PC-9 (cell line): ENCODE measurements around the gene RNF144A. TPM values are rescaled to one million over a fixed set of nuclear protein-coding genes. Genes with fewer than 3 reads are reported as not detected.

Experiments used
- BruUV-seq: library from RNA; stranded (reverse); fragments of 400-500 nt; replicated peaks from 2 replicates; lab custom pipeline; 2021; lab: Mats Ljungman, UMichigan
- CTCF ChIA-PET: fragments of 300-600 bp; sonication (Branson Sonifier 250); formaldehyde crosslinking; loops from one replicate; lab custom pipeline; 2022; ENCODE audit warnings: antibody characterized with exemption; lab: Charles Lee
- POLR2A ChIA-PET: fragments of 300-600 bp; sonication (Branson Sonifier 250); formaldehyde crosslinking; loops from one replicate; lab custom pipeline; 2022; ENCODE audit warnings: antibody characterized with exemption; ENCODE audit not compliant: unreplicated experiment; lab: Charles Lee
- DNase-seq, 2 experiments: peaks; one replicate each; pipeline versions ENCODE4 v3.0.0 to v3.0.0-alpha.2; 2015 to 2022; ENCODE audit warnings: mixed read lengths in 1 of 2
- H2AFZ ChIP-seq: fragments of 200-600 bp; sonication (generic); 2 replicates; pipeline ENCODE4 v1.8.1; 2017; ENCODE audit warnings: antibody characterized with exemption
- H3F3A ChIP-seq: fragments of 200-600 bp; sonication (generic); 2 replicates; pipeline ENCODE4 v1.8.1; 2017; ENCODE audit warnings: antibody characterized with exemption, mild to moderate bottlenecking, low read depth; ENCODE audit not compliant: insufficient read depth
- H3K27ac ChIP-seq: fragments of 200-600 bp; sonication (generic); 2 replicates; pipeline ENCODE4 v1.6.1; 2016; ENCODE audit warnings: mixed run types
- H3K27me3 ChIP-seq: fragments of 200-600 bp; sonication (generic); 2 replicates; pipeline ENCODE4 v1.6.1; 2016; ENCODE audit warnings: low read depth, mixed run types; ENCODE audit not compliant: insufficient read depth
- H3K36me3 ChIP-seq: fragments of 200-600 bp; sonication (generic); 2 replicates; pipeline ENCODE4 v1.6.1; 2016; ENCODE audit warnings: low read depth, mixed run types
- H3K4me1 ChIP-seq: fragments of 200-600 bp; sonication (generic); replicated peaks from 2 replicates; pipeline ENCODE4 v1.6.1; 2016; ENCODE audit warnings: mixed run types; ENCODE audit not compliant: insufficient read depth
- H3K4me2 ChIP-seq: fragments of 200-600 bp; sonication (generic); 2 replicates; pipeline ENCODE4 v1.6.1; 2017; ENCODE audit warnings: mixed run types
- H3K4me3 ChIP-seq: fragments of 200-600 bp; sonication (generic); 2 replicates; pipeline ENCODE4 v1.6.1; 2016; ENCODE audit warnings: mixed run types
- H3K79me2 ChIP-seq: fragments of 200-600 bp; sonication (generic); 2 replicates; pipeline ENCODE4 v1.6.1; 2017; ENCODE audit warnings: low read depth, mixed run types
- H3K9me2 ChIP-seq: fragments of 200-600 bp; sonication (generic); 2 replicates; pipeline ENCODE4 v1.8.1; 2017; ENCODE audit warnings: mild to moderate bottlenecking; ENCODE audit not compliant: insufficient read depth
- H3K9me3 ChIP-seq: fragments of 200-600 bp; sonication (generic); 2 replicates; pipeline ENCODE4 v1.8.1; 2016; ENCODE audit warnings: low read depth; ENCODE audit not compliant: insufficient read depth
- H4K20me1 ChIP-seq: fragments of 200-600 bp; sonication (generic); 2 replicates; pipeline ENCODE4 v1.8.1; 2017; ENCODE audit not compliant: insufficient read depth
- EZH2 ChIP-seq: fragments of 200-600 bp; sonication (generic); IDR thresholded peaks from 2 replicates; pipeline ENCODE4 v1.8.0; 2017; ENCODE audit warnings: antibody characterized with exemption, low read depth
- intact Hi-C: fragments of 100-400 bp; cut with micrococcal nuclease; formaldehyde crosslinking; loops from one replicate; pipeline ENCODE4 v1.10.0; 2022; ENCODE audit not compliant: unreplicated experiment
- total RNA-seq: library from RNA; stranded (reverse); gene quantifications from 2 replicates; pipeline ENCODE4 v1.2.3, GENCODE V29; 2021
- TF ChIP-seq, protein P1 (sequence below): fragments of 200-600 bp; sonication (generic); conservative IDR thresholded peaks from 2 replicates; pipeline ENCODE4 v1.6.1; 2017; ENCODE audit warnings: mixed run types, antibody characterized with exemption, mild to moderate bottlenecking, moderate library complexity

RNF144A gene
- total RNA-seq, 1 experiment from 2014 or later = 0.94 TPM

DNA sequence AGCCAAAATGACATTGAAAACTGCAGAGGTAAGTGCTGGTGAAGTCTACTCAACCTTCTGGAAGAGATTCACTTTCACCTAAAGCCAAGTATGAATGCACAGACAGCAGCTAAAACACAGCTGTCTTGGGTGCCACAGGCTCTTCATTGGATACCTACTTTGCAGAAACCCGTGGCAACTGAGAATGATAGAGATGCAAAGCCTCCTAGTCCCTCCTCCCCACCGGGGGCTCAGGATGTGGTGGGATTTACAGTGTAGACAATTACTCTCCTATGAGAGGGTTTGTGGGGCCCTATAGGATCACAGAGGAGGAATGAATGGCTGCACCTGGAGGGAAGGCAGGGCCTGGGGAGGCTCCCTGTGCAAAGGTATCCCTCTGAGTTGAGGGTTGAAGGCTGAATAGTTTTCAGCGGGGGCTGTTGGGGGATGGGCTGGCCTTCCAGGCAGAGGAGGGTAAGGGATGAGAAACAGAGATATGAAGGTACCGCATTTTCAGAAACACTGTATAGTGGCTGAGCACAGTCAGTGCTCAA lies 131.6 kb downstream of the RNF144A start:
- H2AFZ ChIP-seq = no peak overlapping the region
- H4K20me1 ChIP-seq = no peaks in the 10 kb centered on the region
- no peak overlapping the region for H3K27ac ChIP-seq
- H3K27me3 ChIP-seq = peaks cover 41% of the 10 kb centered on the region
- no peak for DNase-seq
- no peaks in the 10 kb centered on the region for H3K9me2 ChIP-seq
- intact Hi-C loops = no loop called here
- ChIA-PET POLR2A (no interaction called here), CTCF (no interaction called here)
- no peaks in the 10 kb centered on the region for H3F3A ChIP-seq
- no peaks in the 10 kb centered on the region for H3K79me2 ChIP-seq
- TF ChIP-seq, protein P1, sequence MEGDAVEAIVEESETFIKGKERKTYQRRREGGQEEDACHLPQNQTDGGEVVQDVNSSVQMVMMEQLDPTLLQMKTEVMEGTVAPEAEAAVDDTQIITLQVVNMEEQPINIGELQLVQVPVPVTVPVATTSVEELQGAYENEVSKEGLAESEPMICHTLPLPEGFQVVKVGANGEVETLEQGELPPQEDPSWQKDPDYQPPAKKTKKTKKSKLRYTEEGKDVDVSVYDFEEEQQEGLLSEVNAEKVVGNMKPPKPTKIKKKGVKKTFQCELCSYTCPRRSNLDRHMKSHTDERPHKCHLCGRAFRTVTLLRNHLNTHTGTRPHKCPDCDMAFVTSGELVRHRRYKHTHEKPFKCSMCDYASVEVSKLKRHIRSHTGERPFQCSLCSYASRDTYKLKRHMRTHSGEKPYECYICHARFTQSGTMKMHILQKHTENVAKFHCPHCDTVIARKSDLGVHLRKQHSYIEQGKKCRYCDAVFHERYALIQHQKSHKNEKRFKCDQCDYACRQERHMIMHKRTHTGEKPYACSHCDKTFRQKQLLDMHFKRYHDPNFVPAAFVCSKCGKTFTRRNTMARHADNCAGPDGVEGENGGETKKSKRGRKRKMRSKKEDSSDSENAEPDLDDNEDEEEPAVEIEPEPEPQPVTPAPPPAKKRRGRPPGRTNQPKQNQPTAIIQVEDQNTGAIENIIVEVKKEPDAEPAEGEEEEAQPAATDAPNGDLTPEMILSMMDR = no peak
- TF ChIP-seq EZH2 = no peak
- no peak overlapping the region for H3K4me3 ChIP-seq
- H3K36me3 ChIP-seq = no peaks in the 10 kb centered on the region
- no peaks in the 10 kb centered on the region for H3K4me1 ChIP-seq
- no TSS peak for BruUV-seq
- no peaks in the 10 kb centered on the region for H3K9me3 ChIP-seq
- H3K4me2 ChIP-seq = no peak overlapping the region

DNA sequence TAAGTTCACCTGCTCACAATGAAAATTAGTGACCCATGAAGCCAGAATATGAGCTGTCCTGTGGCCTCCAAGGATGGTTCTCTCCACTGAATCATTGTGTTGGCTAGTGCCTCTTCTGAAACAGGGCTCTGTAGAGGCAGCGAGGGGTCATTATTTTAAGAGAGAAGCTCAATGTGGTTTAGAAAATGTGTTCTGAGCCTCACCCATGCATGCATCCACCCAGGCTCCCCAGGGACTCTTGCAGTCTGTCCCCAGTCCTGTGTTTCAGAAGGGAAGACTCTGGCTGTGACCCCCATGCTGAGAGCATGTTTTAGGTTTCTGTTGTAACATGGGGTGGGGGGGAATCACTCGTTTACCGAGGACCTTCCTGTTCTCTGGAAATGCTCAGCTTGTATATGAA lies 135.2 kb downstream of the RNF144A start:
- no peaks in the 10 kb centered on the region for H3F3A ChIP-seq
- POLR2A ChIA-PET = no interaction called here
- no peaks in the 10 kb centered on the region for H4K20me1 ChIP-seq
- no peaks in the 10 kb centered on the region for H3K9me3 ChIP-seq
- CTCF ChIA-PET = no interaction called here
- H3K4me3 ChIP-seq = no peak overlapping the region
- no peaks in the 10 kb centered on the region for H3K36me3 ChIP-seq
- TF ChIP-seq, protein P1 = no peak
- H3K4me2 ChIP-seq = no peak overlapping the region
- H2AFZ ChIP-seq = no peak overlapping the region
- H3K4me1 ChIP-seq = no peaks in the 10 kb centered on the region
- intact Hi-C loops = no loop called here
- no peaks in the 10 kb centered on the region for H3K9me2 ChIP-seq
- H3K27me3 ChIP-seq = peaks cover 75% of the 10 kb centered on the region
- H3K79me2 ChIP-seq = no peaks in the 10 kb centered on the region
- no peak overlapping the region for H3K27ac ChIP-seq
- no peak for DNase-seq
- BruUV-seq = no TSS peak

DNA sequence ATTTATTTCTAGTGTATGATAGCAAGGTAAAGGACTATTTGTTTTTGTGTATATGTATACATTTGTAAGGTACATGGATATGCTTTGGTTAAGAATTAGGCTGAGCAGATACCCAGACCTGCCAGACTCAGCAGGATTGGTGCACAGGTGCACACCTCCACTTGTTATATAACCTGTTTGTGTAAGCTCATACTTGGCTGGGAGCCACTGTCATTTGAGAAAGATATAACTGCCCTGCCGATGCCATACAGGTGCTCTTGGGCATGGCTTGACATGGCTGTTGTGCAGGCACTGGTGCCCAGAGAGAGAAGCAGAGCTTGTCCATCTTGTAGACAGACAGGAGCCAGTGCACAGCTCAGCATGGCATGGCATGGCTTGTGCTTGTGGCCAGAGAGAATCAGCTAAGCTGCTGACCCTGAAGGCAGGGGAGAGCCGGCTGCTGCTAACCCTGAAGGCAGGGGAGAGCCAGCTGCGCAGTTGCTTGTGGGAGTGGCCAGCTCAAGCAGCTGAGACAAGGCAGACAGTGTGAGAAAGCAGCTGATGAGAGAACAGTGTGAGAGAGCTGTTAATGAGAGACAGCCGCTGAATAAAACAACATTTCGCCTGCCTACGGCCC lies 136.5 kb downstream of the RNF144A start:
- peaks cover 75% of the 10 kb centered on the region for H3K27me3 ChIP-seq
- no peaks in the 10 kb centered on the region for H3K9me2 ChIP-seq
- H3K9me3 ChIP-seq = no peaks in the 10 kb centered on the region
- no peaks in the 10 kb centered on the region for H4K20me1 ChIP-seq
- H2AFZ ChIP-seq = no peak overlapping the region
- H3K79me2 ChIP-seq = no peaks in the 10 kb centered on the region
- no peak overlapping the region for H3K4me2 ChIP-seq
- CTCF ChIA-PET = no interaction called here
- POLR2A ChIA-PET = no interaction called here
- no peaks in the 10 kb centered on the region for H3K36me3 ChIP-seq
- intact Hi-C loops = no loop called here
- no peaks in the 10 kb centered on the region for H3K4me1 ChIP-seq
- TF ChIP-seq, protein P1 = no peak
- no peak for TF ChIP-seq EZH2
- H3K4me3 ChIP-seq = no peak overlapping the region
- H3K27ac ChIP-seq = no peak overlapping the region
- no peaks in the 10 kb centered on the region for H3F3A ChIP-seq
- BruUV-seq = no TSS peak
- no peak for DNase-seq
